H1 (cell line): Measurements from ENCODE around the gene PIGBOS1. TPM values are rescaled to one million over a fixed set of nuclear protein-coding genes. Genes with fewer than 3 reads are reported as not detected.

Experiments used
- BRCA1 ChIP-seq: IDR thresholded peaks from 2 replicates; pipeline ENCODE4 v1.6.1; 2012; ENCODE audit warnings: low read depth, low read length, improper control_type of control experiment
- CHD7 ChIP-seq: fragments of 300-600 bp; sonication (generic); IDR thresholded peaks from 2 replicates; pipeline ENCODE4 v1.7.1; 2012; ENCODE audit warnings: low read length, moderate library complexity, mild to moderate bottlenecking, inconsistent platforms; ENCODE audit not compliant: insufficient replicate concordance
- EZH2 ChIP-seq: fragments of 200-600 bp; sonication (generic); IDR thresholded peaks from 2 replicates; pipeline ENCODE4 v1.7.1; 2012; ENCODE audit warnings: low read depth, mild to moderate bottlenecking, moderate library complexity, low read length, inconsistent platforms; ENCODE audit not compliant: severe bottlenecking
- RFX5 ChIP-seq: IDR thresholded peaks from 2 replicates; pipeline ENCODE4 v1.6.1; 2011; ENCODE audit warnings: low read depth, low read length, improper control_type of control experiment, borderline replicate concordance
- SUZ12 ChIP-seq: fragments of 200-600 bp; sonication (generic); IDR thresholded peaks from 2 replicates; pipeline ENCODE4 v1.6.1; 2012; ENCODE audit warnings: mild to moderate bottlenecking, inconsistent platforms, low read length, moderate library complexity, mixed read lengths
- TAF1 ChIP-seq: IDR thresholded peaks from 2 replicates; pipeline ENCODE4 v1.6.1; 2011; ENCODE audit warnings: mild to moderate bottlenecking, low read depth, low read length
- TAF7 ChIP-seq: optimal IDR thresholded peaks from 2 replicates; pipeline ENCODE3; 2011; ENCODE audit warnings: low read depth, mild to moderate bottlenecking, inconsistent platforms, low read length, moderate library complexity, borderline replicate concordance
- USF2 ChIP-seq: IDR thresholded peaks from 2 replicates; pipeline ENCODE4 v1.6.1; 2011; ENCODE audit warnings: low read length, improper control_type of control experiment
- ZNF274 ChIP-seq: IDR thresholded peaks from 2 replicates; pipeline ENCODE4 v1.7.0; 2012; ENCODE audit warnings: low read length, borderline replicate concordance; ENCODE audit errors: extremely low read depth
- polyA plus RNA-seq, 7 experiments: library from polyadenylated mRNA; depleted of rRNA in 3 of 7; stranded (reverse) in 5 of 7; unstranded in 2 of 7; fragments of >200 nt in 5 of 7; fragments of 200-250 nt in 2 of 7; gene quantifications; 1 replicate in 5 of 7; 2 replicates in 1 of 7; 4 replicates in 1 of 7; pipeline versions ENCODE4 v1.2.1 to v1.2.3, GENCODE V29; 2011 to 2013; ENCODE audit warnings: missing spikeins in 2 of 7, mixed read lengths in 2 of 7
- total RNA-seq: library from RNA; stranded (reverse); fragmentation: NEBNext Ultra II Directional; extraction: Animal tissue kit (Norgen Biotek cat#: 25700); gene quantifications from 2 replicates; pipeline ENCODE4 v1.2.1, GENCODE V29; 2021

The PIGBOS1 gene
- total and polyA plus RNA-seq, 2 of the 8 experiments (the other 6 are each of a cell fraction or from before 2014, with no cell fraction given), result 7.8 to 16.7 TPM

GRCh38 chr15:55362641-55363040, 43.7 kb upstream of the PIGBOS1 start (continued):
- TF ChIP-seq CHD7 (no peak), TAF1 (no peak), USF2 (no peak), BRCA1 (no peak), EZH2 (no peak), RFX5 (no peak), SUZ12 (no peak), ZNF274 (no peak), TAF7 (no peak)
